ENCODE data around the gene SLIT1. TPM values are rescaled to one million over a fixed set of nuclear protein-coding genes. Genes with fewer than 3 reads are reported as not detected.

SLIT1 gene
- total RNA-seq, 1 donor, result not detected

GRCh38 chr10:97101166-97101940 is 84.4 kb downstream of the SLIT1 start:
- Histone ChIP-seq H3K27me3 (ENCODE audit: insufficient read depth, low read length) (peaks cover 11% of the 10 kb centered on the region), H2AFZ (ENCODE audit: low read length) (no peak overlapping the region), H3K4me2 (ENCODE audit: insufficient read depth, low read length) (no peak overlapping the region), H3K27ac (ENCODE audit: low read depth, low read length) (no peak overlapping the region), H4K20me1 (ENCODE audit: insufficient read depth, low read length) (no peaks in the 10 kb centered on the region), H3K4me3 (ENCODE audit: insufficient read depth, low read length) (no peak overlapping the region), H3K4me1 (ENCODE audit: insufficient read depth, low read length) (no peaks in the 10 kb centered on the region), H3K36me3 (ENCODE audit: insufficient read depth, low read length) (no peaks in the 10 kb centered on the region), H3K9me3 (ENCODE audit: low read depth, low read length) (no peaks in the 10 kb centered on the region), H3K79me2 (ENCODE audit: insufficient read depth, low read length) (no peaks in the 10 kb centered on the region)
- no peak for TF ChIP-seq CTCF (IDR thresholded peaks at IDR 0.05; ENCODE audit: extremely low read depth, low read depth, low read length)
- no peak for DNase-seq (ENCODE audit: insufficient read length, low spot score, missing footprints)

GRCh38 chr10:97100657-97101056 is 85.1 kb downstream of the SLIT1 start:
- Histone ChIP-seq H2AFZ (ENCODE audit: low read length) (no peak overlapping the region), H3K79me2 (ENCODE audit: insufficient read depth, low read length) (no peaks in the 10 kb centered on the region), H3K4me1 (ENCODE audit: insufficient read depth, low read length) (no peaks in the 10 kb centered on the region), H3K36me3 (ENCODE audit: insufficient read depth, low read length) (no peaks in the 10 kb centered on the region), H4K20me1 (ENCODE audit: insufficient read depth, low read length) (no peaks in the 10 kb centered on the region), H3K27me3 (ENCODE audit: insufficient read depth, low read length) (peaks cover 14% of the 10 kb centered on the region), H3K4me3 (ENCODE audit: insufficient read depth, low read length) (no peak overlapping the region), H3K9me3 (ENCODE audit: low read depth, low read length) (no peaks in the 10 kb centered on the region), H3K27ac (ENCODE audit: low read depth, low read length) (no peak overlapping the region), H3K4me2 (ENCODE audit: insufficient read depth, low read length) (no peak overlapping the region)
- TF ChIP-seq CTCF (IDR thresholded peaks at IDR 0.05; ENCODE audit: extremely low read depth, low read depth, low read length), result no peak
- no peak for DNase-seq (ENCODE audit: insufficient read length, low spot score, missing footprints)

GRCh38 chr10:97099868-97100267 is 85.9 kb downstream of the SLIT1 start:
- DNase-seq (ENCODE audit: insufficient read length, low spot score, missing footprints), result no peak
- Histone ChIP-seq H3K79me2 (ENCODE audit: insufficient read depth, low read length) (no peaks in the 10 kb centered on the region), H4K20me1 (ENCODE audit: insufficient read depth, low read length) (no peaks in the 10 kb centered on the region), H3K9me3 (ENCODE audit: low read depth, low read length) (no peaks in the 10 kb centered on the region), H3K4me3 (ENCODE audit: insufficient read depth, low read length) (no peak overlapping the region), H3K4me1 (ENCODE audit: insufficient read depth, low read length) (no peaks in the 10 kb centered on the region), H3K27me3 (ENCODE audit: insufficient read depth, low read length) (peaks cover 15% of the 10 kb centered on the region), H3K4me2 (ENCODE audit: insufficient read depth, low read length) (no peak overlapping the region), H2AFZ (ENCODE audit: low read length) (no peak overlapping the region), H3K36me3 (ENCODE audit: insufficient read depth, low read length) (no peaks in the 10 kb centered on the region), H3K27ac (ENCODE audit: low read depth, low read length) (no peak overlapping the region)
- TF ChIP-seq CTCF (IDR thresholded peaks at IDR 0.05; ENCODE audit: extremely low read depth, low read depth, low read length), result no peak

- H3K79me2 ChIP-seq (ENCODE audit: insufficient read depth, low read length), result no peaks in the 10 kb centered on the region
- H3K4me3 ChIP-seq (ENCODE audit: insufficient read depth, low read length), result no peak overlapping the region
- H2AFZ ChIP-seq (ENCODE audit: low read length), result no peak overlapping the region
- H3K27ac ChIP-seq (ENCODE audit: low read depth, low read length), result no peak overlapping the region
- H3K9me3 ChIP-seq (ENCODE audit: low read depth, low read length), result no peaks in the 10 kb centered on the region
- no peaks in the 10 kb centered on the region for H3K36me3 ChIP-seq (ENCODE audit: insufficient read depth, low read length)
- DNase-seq (ENCODE audit: insufficient read length, low spot score, missing footprints), result no peak
- peaks cover 21% of the 10 kb centered on the region for H3K27me3 ChIP-seq (ENCODE audit: insufficient read depth, low read length)
- H3K4me2 ChIP-seq (ENCODE audit: insufficient read depth, low read length), result no peak overlapping the region
- H4K20me1 ChIP-seq (ENCODE audit: insufficient read depth, low read length), result no peaks in the 10 kb centered on the region
- no peaks in the 10 kb centered on the region for H3K4me1 ChIP-seq (ENCODE audit: insufficient read depth, low read length)
- TF ChIP-seq CTCF (IDR thresholded peaks at IDR 0.05; ENCODE audit: extremely low read depth, low read depth, low read length), result no peak
These were observed 86.7 kb downstream of the SLIT1 start for GRCh38 chr10:97099089-97099488.

Measured in osteoblast (primary cell).